ENCODE results near the gene ALK. TPM values are rescaled to one million over a fixed set of nuclear protein-coding genes. Genes with fewer than 3 reads are reported as not detected.

Gene ALK
- total RNA-seq, 1 donor: under 0.01 TPM

GRCh38 chr2:29241955-29242565, 679.3 kb downstream of the ALK start:
- Histone ChIP-seq H3K27ac (ENCODE audit: low read depth, low read length) (no peak overlapping the region), H3K36me3 (ENCODE audit: insufficient read depth, low read length) (no peaks in the 10 kb centered on the region), H3K79me2 (ENCODE audit: insufficient read depth, low read length) (no peaks in the 10 kb centered on the region), H3K27me3 (ENCODE audit: insufficient read depth, low read length) (peaks cover 15% of the 10 kb centered on the region), H3K4me1 (ENCODE audit: insufficient read depth, low read length) (no peaks in the 10 kb centered on the region), H3K4me2 (ENCODE audit: insufficient read depth, low read length) (no peak overlapping the region), H2AFZ (ENCODE audit: low read length) (no peak overlapping the region), H3K4me3 (ENCODE audit: insufficient read depth, low read length) (no peak overlapping the region), H4K20me1 (ENCODE audit: insufficient read depth, low read length) (no peaks in the 10 kb centered on the region), H3K9me3 (ENCODE audit: low read depth, low read length) (no peaks in the 10 kb centered on the region)
- no peak for TF ChIP-seq CTCF (IDR thresholded peaks at IDR 0.05; ENCODE audit: extremely low read depth, low read depth, low read length)
- DNase-seq (ENCODE audit: insufficient read length, low spot score, missing footprints): no peak

- no peak for TF ChIP-seq CTCF (IDR thresholded peaks at IDR 0.05; ENCODE audit: extremely low read depth, low read depth, low read length)
- no peaks in the 10 kb centered on the region for H3K36me3 ChIP-seq (ENCODE audit: insufficient read depth, low read length)
- H3K4me2 ChIP-seq (ENCODE audit: insufficient read depth, low read length): no peak overlapping the region
Measured at GRCh38 chr2:29241341-29241740, 680.0 kb downstream of the ALK start.

GRCh38 chr2:29240601-29241000, 680.8 kb downstream of the ALK start:
- no peak for TF ChIP-seq CTCF (IDR thresholded peaks at IDR 0.05; ENCODE audit: extremely low read depth, low read depth, low read length)
- Histone ChIP-seq H3K27me3 (ENCODE audit: insufficient read depth, low read length) (peaks cover 21% of the 10 kb centered on the region), H3K4me2 (ENCODE audit: insufficient read depth, low read length) (no peak overlapping the region), H3K9me3 (ENCODE audit: low read depth, low read length) (no peaks in the 10 kb centered on the region), H3K36me3 (ENCODE audit: insufficient read depth, low read length) (no peaks in the 10 kb centered on the region), H2AFZ (ENCODE audit: low read length) (no peak overlapping the region), H3K4me3 (ENCODE audit: insufficient read depth, low read length) (no peak overlapping the region), H4K20me1 (ENCODE audit: insufficient read depth, low read length) (no peaks in the 10 kb centered on the region), H3K79me2 (ENCODE audit: insufficient read depth, low read length) (no peaks in the 10 kb centered on the region), H3K27ac (ENCODE audit: low read depth, low read length) (no peak overlapping the region), H3K4me1 (ENCODE audit: insufficient read depth, low read length) (no peaks in the 10 kb centered on the region)
- no peak for DNase-seq (ENCODE audit: insufficient read length, low spot score, missing footprints)

More at GRCh38 chr2:29241341-29241740, 680.0 kb downstream of the ALK start:
- Histone ChIP-seq H3K4me1 (ENCODE audit: insufficient read depth, low read length) (no peaks in the 10 kb centered on the region), H3K27me3 (ENCODE audit: insufficient read depth, low read length) (peaks cover 19% of the 10 kb centered on the region), H2AFZ (ENCODE audit: low read length) (no peak overlapping the region), H4K20me1 (ENCODE audit: insufficient read depth, low read length) (no peaks in the 10 kb centered on the region), H3K4me3 (ENCODE audit: insufficient read depth, low read length) (no peak overlapping the region), H3K79me2 (ENCODE audit: insufficient read depth, low read length) (no peaks in the 10 kb centered on the region), H3K27ac (ENCODE audit: low read depth, low read length) (no peak overlapping the region), H3K9me3 (ENCODE audit: low read depth, low read length) (no peaks in the 10 kb centered on the region)
- DNase-seq (ENCODE audit: insufficient read length, low spot score, missing footprints): no peak

GRCh38 chr2:29239209-29239960, 682.0 kb downstream of the ALK start:
- H3K27ac ChIP-seq (ENCODE audit: low read depth, low read length): no peak overlapping the region
- no peaks in the 10 kb centered on the region for H3K36me3 ChIP-seq (ENCODE audit: insufficient read depth, low read length)
- no peak for TF ChIP-seq CTCF (IDR thresholded peaks at IDR 0.05; ENCODE audit: extremely low read depth, low read depth, low read length)
- no peaks in the 10 kb centered on the region for H3K9me3 ChIP-seq (ENCODE audit: low read depth, low read length)
- no peak for DNase-seq (ENCODE audit: insufficient read length, low spot score, missing footprints)
- no peak overlapping the region for H3K4me2 ChIP-seq (ENCODE audit: insufficient read depth, low read length)
- no peaks in the 10 kb centered on the region for H3K79me2 ChIP-seq (ENCODE audit: insufficient read depth, low read length)
- H3K27me3 ChIP-seq (ENCODE audit: insufficient read depth, low read length): peaks cover 25% of the 10 kb centered on the region
- no peak overlapping the region for H3K4me3 ChIP-seq (ENCODE audit: insufficient read depth, low read length)
- no peak overlapping the region for H2AFZ ChIP-seq (ENCODE audit: low read length)
- H3K4me1 ChIP-seq (ENCODE audit: insufficient read depth, low read length): no peaks in the 10 kb centered on the region
- H4K20me1 ChIP-seq (ENCODE audit: insufficient read depth, low read length): no peaks in the 10 kb centered on the region

Measured in osteoblast (primary cell).